OCI-LY7 (cell line): Measurements from ENCODE around the gene GPR132. TPM values are rescaled to one million over a fixed set of nuclear protein-coding genes. Genes with fewer than 3 reads are reported as not detected.

Experiments used
- BruUV-seq: library from RNA; stranded (reverse); fragments of 400-500 nt; replicated peaks from 2 replicates; lab custom pipeline; 2021; lab: Mats Ljungman, UMichigan
- CTCF ChIA-PET: fragments of 300-600 bp; sonication (Branson Sonifier 250); formaldehyde crosslinking; loops from one replicate; lab custom pipeline; 2022; ENCODE audit warnings: antibody characterized with exemption; ENCODE audit not compliant: unreplicated experiment; lab: Charles Lee
- POLR2A ChIA-PET: fragments of 300-600 bp; sonication (Branson Sonifier 250); formaldehyde crosslinking; loops from one replicate; lab custom pipeline; 2022; ENCODE audit warnings: antibody characterized with exemption; lab: Charles Lee
- DNase-seq: peaks from one replicate; pipeline ENCODE4 v3.0.0-alpha.2; 2015; ENCODE audit warnings: low spot score
- H2AFZ ChIP-seq: fragments of 200-600 bp; sonication (generic), shearing (Covaris generic); 2 replicates; pipeline ENCODE4 v1.6.1; 2014; ENCODE audit warnings: mild to moderate bottlenecking, antibody characterized with exemption, low read length, moderate library complexity
- H3K27ac ChIP-seq: fragments of 200-600 bp; sonication (generic); 2 replicates; pipeline ENCODE4 v1.5.1; 2014; ENCODE audit warnings: mixed run types, low read depth, mild to moderate bottlenecking, moderate library complexity, low read length, inconsistent platforms; ENCODE audit not compliant: poor library complexity, severe bottlenecking
- H3K36me3 ChIP-seq: fragments of 200-600 bp; sonication (generic); 2 replicates; pipeline ENCODE4 v1.6.1; 2014; ENCODE audit warnings: mild to moderate bottlenecking, antibody characterized with exemption, low read length, moderate library complexity, mixed read lengths; ENCODE audit not compliant: insufficient read depth
- H3K4me1 ChIP-seq: fragments of 200-600 bp; sonication (generic); 2 replicates; pipeline ENCODE4 v1.5.1; 2014; ENCODE audit warnings: mild to moderate bottlenecking, low read length; ENCODE audit not compliant: insufficient read depth, poor library complexity, severe bottlenecking
- H3K4me2 ChIP-seq: fragments of 200-600 bp; sonication (generic); 2 replicates; pipeline ENCODE4 v1.6.1; 2014; ENCODE audit warnings: mild to moderate bottlenecking, low read length
- H3K4me3 ChIP-seq: fragments of 200-600 bp; sonication (generic); 2 replicates; pipeline ENCODE4 v1.5.1; 2014; ENCODE audit warnings: mild to moderate bottlenecking, low read depth, low read length; ENCODE audit not compliant: poor library complexity, severe bottlenecking
- H3K79me2 ChIP-seq: fragments of 200-600 bp; sonication (generic); 2 replicates; pipeline ENCODE4 v1.6.1; 2016; ENCODE audit warnings: low read depth, mild to moderate bottlenecking, low read length, moderate library complexity, mixed read lengths; ENCODE audit not compliant: insufficient read depth
- H3K9me2 ChIP-seq: fragments of 200-600 bp; sonication (generic); 2 replicates; pipeline ENCODE4 v1.6.1; 2016; ENCODE audit warnings: mild to moderate bottlenecking, low read length, mixed read lengths; ENCODE audit not compliant: insufficient read depth
- H3K9me3 ChIP-seq: fragments of 200-600 bp; sonication (generic); 2 replicates; pipeline ENCODE4 v1.6.1; 2014; ENCODE audit warnings: mild to moderate bottlenecking, mixed run types, low read length, mixed read lengths
- H4K20me1 ChIP-seq: fragments of 200-600 bp; sonication (generic); 2 replicates; pipeline ENCODE4 v1.6.1; 2014; ENCODE audit warnings: mild to moderate bottlenecking, antibody characterized with exemption, low read length, moderate library complexity, mixed read lengths; ENCODE audit not compliant: insufficient read depth
- EZH2phosphoT487 ChIP-seq: fragments of 200-600 bp; sonication (generic); IDR thresholded peaks from 2 replicates; pipeline ENCODE4 v1.6.1; 2018; ENCODE audit warnings: low read depth, borderline replicate concordance, mild to moderate bottlenecking, mixed run types, antibody characterized with exemption, low read length, moderate library complexity, mixed read lengths
- intact Hi-C: fragments of 100-400 bp; cut with micrococcal nuclease; formaldehyde crosslinking; loops from one replicate; pipeline ENCODE4 v1.10.0; 2022; ENCODE audit not compliant: unreplicated experiment
- total RNA-seq, 2 experiments: library from RNA; depleted of rRNA in 1 of 2; stranded (reverse); fragments of >200 nt in 1 of 2; shearing (Covaris generic) in 1 of 2; gene quantifications; 2 replicates each; pipeline ENCODE4 v1.2.3, GENCODE V29; 2014 to 2022
- TF ChIP-seq, protein P1 (sequence below): fragments of 200-600 bp; sonication (generic); conservative IDR thresholded peaks from 2 replicates; pipeline ENCODE4 v1.5.1; 2014; ENCODE audit warnings: mild to moderate bottlenecking, antibody characterized with exemption, low read length, moderate library complexity, mixed read lengths

The GPR132 gene
- total RNA-seq, 2 experiments from 2014 or later, result 1.0 to 3.0 TPM

DNA sequence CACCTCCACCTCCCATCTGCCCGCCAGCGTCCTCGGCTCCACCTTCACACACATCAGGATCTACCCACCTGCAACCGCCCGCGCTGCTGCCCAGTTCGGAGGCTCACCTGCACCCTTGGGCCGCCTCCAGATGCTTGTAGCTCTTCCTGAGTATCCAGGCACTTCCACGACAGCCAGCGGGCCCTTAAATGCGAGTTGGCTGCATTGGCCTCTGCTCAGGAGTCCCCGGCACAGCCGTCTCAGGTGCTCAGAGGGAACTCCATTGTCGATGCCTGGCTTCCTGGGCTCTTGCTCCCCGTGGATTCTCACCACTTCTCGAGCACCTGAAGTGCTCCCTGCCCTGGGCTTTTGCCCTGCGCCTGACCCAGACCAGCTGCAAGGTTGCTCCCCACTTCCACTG, 22.4 kb downstream of the GPR132 start:
- POLR2A ChIA-PET, result no interaction called here
- no peak for TF ChIP-seq EZH2phosphoT487
- TF ChIP-seq, protein P1, sequence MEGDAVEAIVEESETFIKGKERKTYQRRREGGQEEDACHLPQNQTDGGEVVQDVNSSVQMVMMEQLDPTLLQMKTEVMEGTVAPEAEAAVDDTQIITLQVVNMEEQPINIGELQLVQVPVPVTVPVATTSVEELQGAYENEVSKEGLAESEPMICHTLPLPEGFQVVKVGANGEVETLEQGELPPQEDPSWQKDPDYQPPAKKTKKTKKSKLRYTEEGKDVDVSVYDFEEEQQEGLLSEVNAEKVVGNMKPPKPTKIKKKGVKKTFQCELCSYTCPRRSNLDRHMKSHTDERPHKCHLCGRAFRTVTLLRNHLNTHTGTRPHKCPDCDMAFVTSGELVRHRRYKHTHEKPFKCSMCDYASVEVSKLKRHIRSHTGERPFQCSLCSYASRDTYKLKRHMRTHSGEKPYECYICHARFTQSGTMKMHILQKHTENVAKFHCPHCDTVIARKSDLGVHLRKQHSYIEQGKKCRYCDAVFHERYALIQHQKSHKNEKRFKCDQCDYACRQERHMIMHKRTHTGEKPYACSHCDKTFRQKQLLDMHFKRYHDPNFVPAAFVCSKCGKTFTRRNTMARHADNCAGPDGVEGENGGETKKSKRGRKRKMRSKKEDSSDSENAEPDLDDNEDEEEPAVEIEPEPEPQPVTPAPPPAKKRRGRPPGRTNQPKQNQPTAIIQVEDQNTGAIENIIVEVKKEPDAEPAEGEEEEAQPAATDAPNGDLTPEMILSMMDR, result no peak

DNA sequence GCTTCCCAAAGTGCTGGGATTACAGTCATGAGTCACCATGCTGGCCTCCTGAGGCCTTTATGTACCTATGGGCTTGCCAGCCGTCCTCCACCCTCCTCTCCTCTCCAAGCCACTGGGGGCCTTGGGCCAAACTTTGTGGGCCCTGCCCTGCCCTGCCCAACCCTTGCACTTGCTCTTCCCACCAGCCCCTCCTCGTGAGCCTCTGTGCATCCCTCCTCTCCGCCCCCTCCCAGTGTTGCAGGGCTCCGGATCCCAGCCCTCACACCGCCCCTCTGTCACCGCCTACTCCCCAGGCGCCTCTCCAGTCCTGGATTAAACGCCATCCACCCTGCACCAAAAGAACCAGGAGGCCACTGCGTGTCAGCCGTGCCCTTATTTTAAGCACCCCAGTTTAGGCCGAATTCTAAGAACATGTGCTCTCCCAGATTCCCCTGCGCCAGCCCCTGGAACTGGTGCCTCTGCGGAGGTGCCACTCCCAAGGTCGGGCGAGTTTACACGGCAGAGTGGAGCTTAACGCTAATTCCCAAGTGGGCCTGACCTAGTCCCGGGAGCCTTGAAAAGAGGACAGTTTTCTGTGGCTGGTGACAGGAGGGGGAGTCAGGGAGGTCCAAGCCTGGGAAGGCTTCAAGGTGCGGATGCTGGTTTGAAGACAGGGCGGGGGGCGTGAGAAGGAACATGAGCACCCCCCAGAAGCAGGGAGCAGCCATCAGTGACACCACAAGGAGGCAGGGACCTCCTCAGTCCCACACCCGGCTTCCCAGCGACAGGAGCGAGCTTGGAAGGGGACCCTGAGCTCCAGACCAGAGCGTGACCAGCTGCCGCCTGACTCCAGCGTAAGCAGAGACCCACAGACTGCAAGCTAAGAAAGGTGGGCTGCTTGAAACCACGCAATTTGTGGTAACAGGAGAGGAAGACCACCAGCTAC, 23.1 kb downstream of the GPR132 start:
- TF ChIP-seq, protein P1, result no peak
- TF ChIP-seq EZH2phosphoT487, result no peak
- BruUV-seq, result no TSS peak
- intact Hi-C loops, result no loop called here
- no peak overlapping the region for H2AFZ ChIP-seq
- POLR2A ChIA-PET, result interaction anchor here (0.7 kb wide), 1 partner anchor 150 kb away, joined by 4 read pairs; no protein-coding TSS in a partner anchor
- no peak overlapping the region for H3K4me2 ChIP-seq
- no peak for DNase-seq
- H3K4me3 ChIP-seq, result no peak overlapping the region
- no peaks in the 10 kb centered on the region for H3K9me2 ChIP-seq
- no peaks in the 10 kb centered on the region for H3K79me2 ChIP-seq
- H3K36me3 ChIP-seq, result no peaks in the 10 kb centered on the region
- H3K27ac ChIP-seq, result no peak overlapping the region
- H4K20me1 ChIP-seq, result no peaks in the 10 kb centered on the region
- no peaks in the 10 kb centered on the region for H3K9me3 ChIP-seq
- CTCF ChIA-PET, result no interaction called here
- H3K4me1 ChIP-seq, result peaks cover 4% of the 10 kb centered on the region

More for the DNA sequence above, 22.4 kb downstream of the GPR132 start:
- no peak overlapping the region for H3K27ac ChIP-seq
- H3K9me2 ChIP-seq, result no peaks in the 10 kb centered on the region
- H2AFZ ChIP-seq, result no peak overlapping the region
- intact Hi-C loops, result no loop called here
- no peaks in the 10 kb centered on the region for H4K20me1 ChIP-seq
- no peak overlapping the region for H3K4me3 ChIP-seq
- no peak for DNase-seq
- H3K9me3 ChIP-seq, result no peaks in the 10 kb centered on the region
- no peak overlapping the region for H3K4me2 ChIP-seq
- no peaks in the 10 kb centered on the region for H3K36me3 ChIP-seq
- peaks cover 4% of the 10 kb centered on the region for H3K4me1 ChIP-seq
- H3K79me2 ChIP-seq, result no peaks in the 10 kb centered on the region
- no TSS peak for BruUV-seq
- CTCF ChIA-PET, result no interaction called here
